GM12875 (cell line): Measurements from ENCODE around the gene ITGA4.

Source experiments
- H3K4me3 ChIP-seq: one replicate; pipeline ENCODE4 v1.5.1; 2011; ENCODE audit warnings: low read depth, low read length, control low read depth
- TF ChIP-seq, protein P1 (sequence below): IDR thresholded peaks from 2 replicates; pipeline ENCODE4 v1.5.1; 2011; ENCODE audit warnings: low read depth, mild to moderate bottlenecking, control low read depth, inconsistent platforms, low read length, moderate library complexity, borderline replicate concordance; ENCODE audit not compliant: insufficient read depth

The ITGA4 gene

DNA sequence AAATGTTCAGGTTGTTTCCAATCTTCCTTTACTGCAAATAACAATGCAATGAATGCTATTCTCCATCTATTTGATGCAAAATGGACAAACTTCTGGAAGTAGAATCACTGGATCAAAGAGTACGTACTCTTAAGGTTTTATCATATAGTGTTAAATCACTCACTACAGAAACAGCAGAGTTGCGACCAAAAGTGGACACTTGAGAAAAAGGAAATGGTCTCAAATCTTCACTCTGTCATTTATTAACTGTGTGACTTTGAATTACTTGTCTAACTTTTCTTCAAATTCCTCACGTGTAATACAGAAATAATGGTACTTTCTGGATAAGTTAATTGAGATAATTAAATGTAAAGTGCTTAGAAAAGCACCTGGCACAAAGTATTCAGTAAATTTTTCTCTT lies 121.6 kb downstream of the ITGA4 start:
- TF ChIP-seq, protein P1, sequence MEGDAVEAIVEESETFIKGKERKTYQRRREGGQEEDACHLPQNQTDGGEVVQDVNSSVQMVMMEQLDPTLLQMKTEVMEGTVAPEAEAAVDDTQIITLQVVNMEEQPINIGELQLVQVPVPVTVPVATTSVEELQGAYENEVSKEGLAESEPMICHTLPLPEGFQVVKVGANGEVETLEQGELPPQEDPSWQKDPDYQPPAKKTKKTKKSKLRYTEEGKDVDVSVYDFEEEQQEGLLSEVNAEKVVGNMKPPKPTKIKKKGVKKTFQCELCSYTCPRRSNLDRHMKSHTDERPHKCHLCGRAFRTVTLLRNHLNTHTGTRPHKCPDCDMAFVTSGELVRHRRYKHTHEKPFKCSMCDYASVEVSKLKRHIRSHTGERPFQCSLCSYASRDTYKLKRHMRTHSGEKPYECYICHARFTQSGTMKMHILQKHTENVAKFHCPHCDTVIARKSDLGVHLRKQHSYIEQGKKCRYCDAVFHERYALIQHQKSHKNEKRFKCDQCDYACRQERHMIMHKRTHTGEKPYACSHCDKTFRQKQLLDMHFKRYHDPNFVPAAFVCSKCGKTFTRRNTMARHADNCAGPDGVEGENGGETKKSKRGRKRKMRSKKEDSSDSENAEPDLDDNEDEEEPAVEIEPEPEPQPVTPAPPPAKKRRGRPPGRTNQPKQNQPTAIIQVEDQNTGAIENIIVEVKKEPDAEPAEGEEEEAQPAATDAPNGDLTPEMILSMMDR, result no peak
- no peak overlapping the region for H3K4me3 ChIP-seq

DNA sequence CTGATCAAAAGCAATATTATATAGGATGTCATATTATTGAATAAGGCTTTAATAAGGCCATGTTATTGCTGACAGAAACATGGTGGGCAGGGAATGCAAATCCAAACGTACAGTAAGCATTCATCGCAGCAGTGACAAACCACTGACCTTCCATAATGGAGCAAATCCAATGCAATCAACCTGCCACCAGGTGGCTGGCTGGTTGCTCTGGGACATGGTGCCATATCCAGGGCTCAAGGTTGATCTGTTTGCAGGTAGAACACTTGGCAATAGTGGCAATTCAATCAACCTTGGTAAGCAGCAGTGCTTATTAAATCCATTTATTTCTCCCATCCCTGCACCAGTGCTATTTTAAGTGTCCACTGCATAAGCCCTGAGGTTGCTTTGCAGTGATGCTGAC lies 124.3 kb downstream of the ITGA4 start:
- TF ChIP-seq, protein P1, result peak; percentile 34; the same call in 1 of the 2 replicates
- H3K4me3 ChIP-seq, result no peak overlapping the region

DNA sequence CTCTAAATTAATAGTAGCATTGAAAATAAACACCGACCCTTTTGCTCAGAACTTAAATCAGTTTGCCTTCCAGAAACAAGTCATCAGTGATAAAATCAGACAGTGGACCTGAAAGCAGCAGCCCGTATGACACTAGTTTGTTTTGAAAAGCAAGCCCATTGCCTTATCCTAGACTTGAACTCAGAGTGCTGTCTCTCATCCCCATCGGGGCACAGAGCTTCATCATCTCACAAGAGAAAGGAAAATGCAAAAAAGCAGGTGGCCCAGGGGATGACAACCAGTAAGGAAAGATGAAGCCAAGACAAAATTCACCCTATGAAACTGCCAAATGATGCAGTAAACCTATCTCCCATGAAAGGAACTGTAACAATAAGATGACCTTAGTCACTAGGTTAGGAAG lies 128.5 kb downstream of the ITGA4 start:
- H3K4me3 ChIP-seq, result no peak overlapping the region
- TF ChIP-seq, protein P1, result no peak
